ENCODE data around the gene KRT9. TPM values are rescaled to one million over a fixed set of nuclear protein-coding genes. Genes with fewer than 3 reads are reported as not detected.

Gene KRT9
- total and polyA plus RNA-seq, 2 of the 13 experiments (the other 11 are each of a cell fraction or from before 2014, with no cell fraction given), result not detected

GRCh38 chr17:41532947-41533570, 38.8 kb downstream of the KRT9 start:
- no peak overlapping the region for H3K4me2 ChIP-seq (ENCODE audit: low read depth, low read length)
- no peaks in the 10 kb centered on the region for H3K9me3 ChIP-seq (ENCODE audit: low read length)
- peaks cover 64% of the 10 kb centered on the region for H3K4me1 ChIP-seq (ENCODE audit: insufficient read depth, low read length)
- no TSS peak for BruUV-seq (replicated peaks)
- TF ChIP-seq TBX3 (IDR thresholded peaks at IDR 0.05; ENCODE audit: borderline replicate concordance), result no peak
- TF ChIP-seq CBX5 (CRISPR knock-in tag; IDR thresholded peaks at IDR 0.05; ENCODE audit: borderline replicate concordance), result no peak
- TF ChIP-seq HNRNPK (IDR thresholded peaks at IDR 0.05; ENCODE audit: low read depth, low read length, poor library complexity, severe bottlenecking), result peak; percentile 52
- peak; percentile 73 for TF ChIP-seq CEBPG (CRISPR knock-in tag; IDR thresholded peaks at IDR 0.05)
- no peak for TF ChIP-seq MAF1 (CRISPR knock-in tag; IDR thresholded peaks at IDR 0.05; ENCODE audit: borderline replicate concordance)
- TF ChIP-seq PCBP2 (optimal IDR thresholded peaks at IDR 0.05; ENCODE audit: low read depth, low read length, poor library complexity, severe bottlenecking), result peak; percentile 76
- peak; percentile 68 for TF ChIP-seq CEBPB (IDR thresholded peaks at IDR 0.05; ENCODE audit: borderline replicate concordance, low read depth, low read length)
- no peak for TF ChIP-seq HES4 (CRISPR knock-in tag; IDR thresholded peaks at IDR 0.05; ENCODE audit: borderline replicate concordance)
- no peak for ATAC-seq
- no peak overlapping the region for H3K27ac ChIP-seq (ENCODE audit: extremely low read length, insufficient read depth, low read length)
- intact Hi-C loops (cut with micrococcal nuclease; ENCODE audit: unreplicated experiment) (loop anchor here (10.0 kb wide), 1 partner anchor 118 kb away; no protein-coding TSS in a partner anchor), in situ Hi-C loops (cut with HindIII; ENCODE audit: extremely low pct_ligation_motif_present, low pct_unique_long_range_greater_than_20kb) (no loop called here)
- H3K36me3 ChIP-seq (replicated peaks in 1 of 2; ENCODE audit: control insufficient read depth in 1 of 2, insufficient read depth in 2 of 2, low read length in 2 of 2), result no peaks in the 10 kb centered on the region
- ChIA-PET POLR2A (interaction anchor here (1.1 kb wide), 1 partner anchor 155 kb away, joined by 3 read pairs; no protein-coding TSS in a partner anchor), CTCF (ENCODE audit: low intra/inter-chr PET ratio, low total read pairs) (no interaction called here)
- H3K4me3 ChIP-seq (replicated peaks in 1 of 3; ENCODE audit: insufficient read depth in 1 of 3, low read depth in 2 of 3, low read length in 3 of 3), result no peak overlapping the region
- H3K9ac ChIP-seq (ENCODE audit: insufficient read depth, low read depth, low read length), result no peak overlapping the region
- no peak for DNase-seq (ENCODE audit: low spot score)
- 35% methylated on average over 9 of the region's 9 CpGs for WGBS (ENCODE audit: low lambda C conversion rate)
- no peaks in the 10 kb centered on the region for H4K20me1 ChIP-seq (ENCODE audit: insufficient read depth, low read length)
- H3K27me3 ChIP-seq (ENCODE audit: control insufficient read depth in 1 of 2, insufficient read depth in 2 of 2, low read length in 2 of 2), result peaks cover 0 to 11% of the 10 kb centered on the region in 2 experiments; a peak in 2 of 5 replicates
- FAIRE-seq, result no peak
- no peak overlapping the region for H2AFZ ChIP-seq (ENCODE audit: low read length)
- H3K79me2 ChIP-seq (ENCODE audit: insufficient read depth, low read length), result no peaks in the 10 kb centered on the region

- no TSS peak for BruUV-seq (replicated peaks)
- WGBS (ENCODE audit: low lambda C conversion rate), result 0% methylated on average over 1 of the region's 1 CpG
- H3K4me3 ChIP-seq (replicated peaks in 1 of 3; ENCODE audit: insufficient read depth in 1 of 3, low read depth in 2 of 3, low read length in 3 of 3), result no peak overlapping the region
- peaks cover 59% of the 10 kb centered on the region for H3K4me1 ChIP-seq (ENCODE audit: insufficient read depth, low read length)
- ATAC-seq (no peak), DNase-seq (ENCODE audit: low spot score) (no peak), FAIRE-seq (no peak)
- no peaks in the 10 kb centered on the region for H3K36me3 ChIP-seq (replicated peaks in 1 of 2; ENCODE audit: control insufficient read depth in 1 of 2, insufficient read depth in 2 of 2, low read length in 2 of 2)
- CTCF ChIA-PET (ENCODE audit: low intra/inter-chr PET ratio, low total read pairs), result no interaction called here
- H3K79me2 ChIP-seq (ENCODE audit: insufficient read depth, low read length), result peaks cover 3% of the 10 kb centered on the region
- in situ Hi-C loops (cut with HindIII; ENCODE audit: extremely low pct_ligation_motif_present, low pct_unique_long_range_greater_than_20kb) (no loop called here), intact Hi-C loops (cut with micrococcal nuclease; ENCODE audit: unreplicated experiment) (loop anchor here (10.0 kb wide), 1 partner anchor 117 kb away; no protein-coding TSS in a partner anchor)
- H4K20me1 ChIP-seq (ENCODE audit: insufficient read depth, low read length), result no peaks in the 10 kb centered on the region
- POLR2A ChIA-PET, result no interaction called here
- H3K9ac ChIP-seq (ENCODE audit: insufficient read depth, low read depth, low read length), result no peak overlapping the region
- no peak overlapping the region for H2AFZ ChIP-seq (ENCODE audit: low read length)
- TF ChIP-seq ZNF629 (CRISPR knock-in tag; conservative IDR thresholded peaks at IDR 0.05) (peak; percentile 68), GATAD1 (CRISPR knock-in tag; IDR thresholded peaks at IDR 0.05) (no peak)
- H3K27me3 ChIP-seq (ENCODE audit: control insufficient read depth in 1 of 2, insufficient read depth in 2 of 2, low read length in 2 of 2), result peaks cover 0 to 3% of the 10 kb centered on the region in 2 experiments; a peak in 1 of 5 replicates
- no peak overlapping the region for H3K4me2 ChIP-seq (ENCODE audit: low read depth, low read length)
- no peak overlapping the region for H3K27ac ChIP-seq (ENCODE audit: extremely low read length, insufficient read depth, low read length)
- H3K9me3 ChIP-seq (ENCODE audit: low read length), result no peaks in the 10 kb centered on the region
Measured at GRCh38 chr17:41531993-41532392, 39.9 kb downstream of the KRT9 start.

Measured in HepG2 (cell line).